LNCaP clone FGC (cell line): ENCODE data around the gene C12orf42.

Source experiments
- DNase-seq: peaks from one replicate; pipeline ENCODE4 v3.0.0-alpha.2; 2011; ENCODE audit warnings: low read depth
- H3K4me3 ChIP-seq: 2 replicates; pipeline ENCODE4 v1.5.1; 2011; ENCODE audit warnings: mild to moderate bottlenecking, low read depth, low read length, control low read depth
- TF ChIP-seq, protein P1 (sequence below): IDR thresholded peaks from 2 replicates; pipeline ENCODE4 v1.5.1; 2012; ENCODE audit warnings: mild to moderate bottlenecking; ENCODE audit not compliant: control insufficient read depth, insufficient read depth; ENCODE audit errors: extremely low read depth

Gene C12orf42

DNA sequence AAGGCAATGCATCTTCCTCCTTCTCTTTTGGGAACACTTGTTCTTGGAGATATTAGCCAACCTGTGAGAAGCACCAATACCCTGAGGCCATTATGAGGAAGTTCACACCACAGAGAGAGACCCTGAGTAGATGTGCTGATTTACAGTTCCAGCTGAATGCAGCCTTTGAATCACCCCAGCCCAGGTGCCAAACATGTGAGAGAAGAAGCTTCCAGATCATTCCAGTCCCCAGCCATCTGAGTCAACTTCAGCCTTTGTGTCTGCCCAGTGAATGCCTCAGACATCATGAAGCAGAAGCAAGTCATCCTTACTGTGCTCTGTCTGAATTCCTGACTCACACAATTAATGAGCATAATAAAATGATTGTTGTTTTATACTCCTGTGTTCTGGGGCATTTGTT lies 25.1 kb downstream of the C12orf42 start:
- H3K4me3 ChIP-seq, result no peak overlapping the region
- no peak for DNase-seq
- TF ChIP-seq, protein P1, sequence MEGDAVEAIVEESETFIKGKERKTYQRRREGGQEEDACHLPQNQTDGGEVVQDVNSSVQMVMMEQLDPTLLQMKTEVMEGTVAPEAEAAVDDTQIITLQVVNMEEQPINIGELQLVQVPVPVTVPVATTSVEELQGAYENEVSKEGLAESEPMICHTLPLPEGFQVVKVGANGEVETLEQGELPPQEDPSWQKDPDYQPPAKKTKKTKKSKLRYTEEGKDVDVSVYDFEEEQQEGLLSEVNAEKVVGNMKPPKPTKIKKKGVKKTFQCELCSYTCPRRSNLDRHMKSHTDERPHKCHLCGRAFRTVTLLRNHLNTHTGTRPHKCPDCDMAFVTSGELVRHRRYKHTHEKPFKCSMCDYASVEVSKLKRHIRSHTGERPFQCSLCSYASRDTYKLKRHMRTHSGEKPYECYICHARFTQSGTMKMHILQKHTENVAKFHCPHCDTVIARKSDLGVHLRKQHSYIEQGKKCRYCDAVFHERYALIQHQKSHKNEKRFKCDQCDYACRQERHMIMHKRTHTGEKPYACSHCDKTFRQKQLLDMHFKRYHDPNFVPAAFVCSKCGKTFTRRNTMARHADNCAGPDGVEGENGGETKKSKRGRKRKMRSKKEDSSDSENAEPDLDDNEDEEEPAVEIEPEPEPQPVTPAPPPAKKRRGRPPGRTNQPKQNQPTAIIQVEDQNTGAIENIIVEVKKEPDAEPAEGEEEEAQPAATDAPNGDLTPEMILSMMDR, result no peak

DNA sequence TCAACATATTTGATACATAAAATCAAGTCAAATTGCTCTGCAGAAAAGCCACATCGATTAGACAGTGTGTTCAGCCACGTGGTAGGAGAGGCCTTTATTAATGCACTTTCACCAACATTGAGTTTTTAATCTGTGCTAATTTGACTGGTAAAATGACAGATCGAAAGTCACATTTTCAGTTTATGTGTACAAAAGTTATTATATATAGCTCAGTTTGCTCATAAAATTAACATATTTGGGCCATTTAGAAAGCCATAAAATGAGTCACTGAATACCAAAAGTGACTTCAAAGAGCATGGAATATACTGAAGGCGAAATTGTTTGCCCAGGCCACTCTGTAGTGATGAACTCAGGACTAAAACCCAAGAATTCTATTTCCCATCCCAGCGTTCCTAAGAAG lies 26.0 kb downstream of the C12orf42 start:
- no peak for DNase-seq
- no peak overlapping the region for H3K4me3 ChIP-seq
- TF ChIP-seq, protein P1, result no peak

DNA sequence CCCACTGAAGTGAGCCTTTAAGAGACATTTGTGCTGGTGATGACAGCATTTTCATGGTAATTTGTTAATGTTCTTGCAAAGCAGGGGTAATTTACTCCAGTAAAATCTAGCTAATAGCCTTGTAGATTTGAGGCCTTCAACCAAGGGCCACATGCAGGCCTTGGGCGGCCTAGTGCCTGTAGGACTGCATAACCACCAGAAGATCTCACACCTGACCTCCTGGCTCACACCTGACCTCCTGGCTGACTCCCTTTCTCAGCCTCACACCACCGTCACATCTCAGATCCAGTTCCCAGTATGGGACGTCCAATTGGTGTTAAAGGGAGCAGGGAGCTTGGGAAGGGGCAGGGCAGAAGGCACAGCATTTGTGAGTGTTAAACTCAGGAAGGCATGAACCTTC lies 26.9 kb downstream of the C12orf42 start:
- no peak overlapping the region for H3K4me3 ChIP-seq
- DNase-seq, result no peak
- TF ChIP-seq, protein P1, result no peak

DNA sequence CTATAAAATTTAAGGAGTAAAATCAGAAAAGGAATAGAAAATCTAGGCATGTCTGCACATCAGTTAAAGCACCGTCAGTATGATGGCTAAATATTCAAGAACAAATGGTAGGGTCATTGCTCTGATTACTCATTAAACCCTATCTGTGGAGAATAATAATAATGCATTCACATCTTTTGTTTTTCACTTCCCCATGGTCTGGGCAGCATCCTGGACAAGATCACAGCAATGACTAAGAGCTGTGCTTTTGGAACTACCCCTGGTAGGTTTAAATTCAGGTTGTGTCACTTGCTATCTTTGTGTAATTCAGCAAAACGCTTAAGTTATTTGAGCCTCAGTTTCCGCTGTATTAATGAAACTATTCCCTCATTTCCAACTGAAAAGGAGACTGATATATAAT lies 33.1 kb downstream of the C12orf42 start:
- DNase-seq, result no peak
- H3K4me3 ChIP-seq, result no peak overlapping the region
- TF ChIP-seq, protein P1, result no peak

DNA sequence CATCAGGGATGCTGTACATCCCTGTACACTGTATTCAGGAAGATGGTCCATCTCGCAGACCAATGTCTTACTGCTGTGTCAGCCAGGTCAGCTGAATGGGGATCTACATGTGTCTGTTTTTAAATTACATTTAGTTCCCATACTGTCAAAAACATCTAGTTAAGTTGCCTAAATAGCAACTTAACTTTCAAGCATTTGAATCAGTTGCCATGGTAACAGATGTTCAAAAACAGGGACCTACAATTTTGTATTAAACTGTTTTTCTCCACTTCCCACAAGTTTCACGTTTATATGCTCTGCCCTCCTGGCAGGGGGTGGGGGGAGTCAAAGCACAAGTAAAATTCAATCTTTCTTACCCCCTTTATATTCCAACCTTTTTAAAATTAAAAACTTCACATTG lies 38.3 kb downstream of the C12orf42 start:
- no peak overlapping the region for H3K4me3 ChIP-seq
- TF ChIP-seq, protein P1, result no peak
- DNase-seq, result no peak

DNA sequence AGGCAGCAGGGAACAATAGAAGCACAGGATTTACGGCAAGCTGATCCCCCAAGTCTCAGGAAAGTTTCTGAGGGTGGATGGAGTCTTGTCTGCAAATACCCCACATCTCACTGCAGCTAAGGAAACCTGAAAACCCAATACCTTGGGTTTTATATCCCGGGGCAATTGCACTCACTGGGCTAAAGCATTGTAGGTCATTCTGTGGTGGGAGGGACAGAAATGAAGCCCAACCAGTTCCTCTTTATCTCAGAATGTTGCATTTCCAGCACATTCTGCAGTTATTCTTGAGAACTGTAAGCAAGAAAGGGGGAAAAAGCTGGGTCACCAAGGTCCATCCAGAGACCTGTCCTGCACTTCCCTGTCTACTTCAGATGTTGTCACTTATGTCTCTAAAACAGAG lies 39.8 kb downstream of the C12orf42 start:
- TF ChIP-seq, protein P1, result no peak
- no peak for DNase-seq
- H3K4me3 ChIP-seq, result no peak overlapping the region

DNA sequence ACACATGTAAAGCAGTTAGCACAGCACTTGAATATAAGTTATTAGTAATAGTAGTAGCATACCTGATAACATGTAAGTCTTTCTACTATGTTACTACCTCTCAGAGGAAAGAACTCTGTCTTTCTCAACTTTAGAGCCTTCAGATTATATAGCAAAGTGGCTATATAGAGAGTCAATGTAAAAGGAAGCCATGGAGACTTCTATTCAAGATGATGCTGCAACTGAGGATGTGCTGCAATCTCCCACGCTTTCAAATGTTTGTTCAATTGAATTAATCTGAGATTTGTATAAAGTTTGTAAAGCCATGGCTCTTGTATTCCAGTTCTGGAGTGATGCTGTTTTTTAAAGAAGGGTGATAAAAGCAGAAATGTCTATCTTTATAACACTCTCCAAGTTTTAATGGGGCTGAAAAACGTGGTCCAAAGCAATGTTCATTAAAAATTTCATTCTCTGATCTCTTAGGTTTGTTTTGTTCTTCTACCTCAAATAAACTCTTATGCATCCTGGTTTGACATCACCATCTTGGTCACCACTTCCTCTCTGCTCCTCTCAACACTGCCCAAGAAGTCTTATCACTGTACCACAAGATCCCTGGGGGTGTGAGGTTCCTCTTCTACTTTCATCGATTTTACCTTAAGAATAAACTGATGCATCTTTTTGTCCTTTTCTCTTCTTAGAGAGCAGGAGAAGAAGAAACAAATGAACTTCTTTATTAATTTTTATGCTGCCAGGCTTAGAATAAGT lies 40.6 kb downstream of the C12orf42 start:
- no peak for DNase-seq
- TF ChIP-seq, protein P1, result no peak
- no peak overlapping the region for H3K4me3 ChIP-seq
